A673 (cell line): ENCODE measurements around the gene UGP2.

Source experiments
- CTCF ChIP-seq: fragments of 300-800, 200-600 bp; sonication (generic); conservative IDR thresholded peaks from 2 replicates; pipeline ENCODE4 v1.5.1; 2017; ENCODE audit warnings: low read depth, mild to moderate bottlenecking, antibody characterized with exemption, low read length, moderate library complexity, mixed read lengths
- EZH2 ChIP-seq: fragments of 200-600 bp; sonication (generic); IDR thresholded peaks from 2 replicates; pipeline ENCODE4 v1.6.1; 2017; ENCODE audit warnings: borderline replicate concordance, low read depth, mild to moderate bottlenecking, mixed read lengths, antibody characterized with exemption, low read length; ENCODE audit not compliant: poor library complexity, severe bottlenecking

- TF ChIP-seq CTCF: no peak
- no peak for TF ChIP-seq EZH2
Observed at GRCh38 chr2:63888053-63888452, 46.4 kb downstream of the UGP2 start.
